HepG2 (cell line): ENCODE data around the gene PALMD. TPM values are rescaled to one million over a fixed set of nuclear protein-coding genes. Genes with fewer than 3 reads are reported as not detected.

Source experiments
- ATAC-seq: fragments of 200-7000 bp; cut with Tn5 transposase; 3 replicates; pipeline ENCODE4 v1.9.1; 2020; ENCODE audit warnings: mild to moderate bottlenecking, moderate library complexity
- BruUV-seq: library from RNA; stranded (reverse); fragments of 400-500 nt; replicated peaks from 2 replicates; lab custom pipeline; 2021; lab: Mats Ljungman, UMichigan
- CTCF ChIA-PET: fragments of 300-600 bp; formaldehyde crosslinking; extraction: SDS; loops from one replicate; lab custom pipeline; 2021; ENCODE audit warnings: low total read pairs, inconsistent platforms, low intra/inter-chr PET ratio; lab: Yijun Ruan, JAX
- POLR2A ChIA-PET: fragments of 350-600 bp; sonication (Branson Sonifier 250); formaldehyde crosslinking; loops from one replicate; lab custom pipeline; 2020; ENCODE audit warnings: antibody characterized with exemption, inconsistent platforms; lab: Yijun Ruan, JAX
- DNase-seq: peaks from one replicate; pipeline ENCODE4 v3.0.0-alpha.2; 2015; ENCODE audit warnings: low spot score
- FAIRE-seq: peaks from 3 replicates; lab custom pipeline; 2011; peaks lifted over from hg19 to GRCh38; lab: Jason Lieb, UNC
- H2AFZ ChIP-seq: one replicate; pipeline ENCODE4 v1.6.1; 2011; ENCODE audit warnings: low read length, inconsistent platforms
- H3K27ac ChIP-seq: fragments of 300-600 bp; 3 replicates; pipeline ENCODE4 v1.8.0; 2011; ENCODE audit warnings: mixed run types, mild to moderate bottlenecking, mixed read lengths, low read length, inconsistent platforms; ENCODE audit not compliant: insufficient read depth; ENCODE audit errors: extremely low read length
- H3K27me3 ChIP-seq, 2 experiments: fragments of 200-600 bp in 1 of 2; 2 replicates in 1 of 2; 3 replicates in 1 of 2; pipeline versions ENCODE4 v1.6.0 to v1.8.0; 2011; ENCODE audit warnings: low read length in 2 of 2, mild to moderate bottlenecking in 2 of 2, moderate library complexity in 2 of 2, inconsistent platforms in 1 of 2; ENCODE audit not compliant: insufficient read depth in 2 of 2, control insufficient read depth in 1 of 2
- H3K36me3 ChIP-seq, 2 experiments: fragments of 200-600 bp in 1 of 2; replicated peaks in 1 of 2; 2 replicates in 1 of 2; 3 replicates in 1 of 2; pipeline versions ENCODE4 v1.5.1 to v1.8.0; 2011; ENCODE audit warnings: low read length in 2 of 2, inconsistent platforms in 1 of 2; ENCODE audit not compliant: insufficient read depth in 2 of 2, control insufficient read depth in 1 of 2
- H3K4me1 ChIP-seq: 2 replicates; pipeline ENCODE4 v1.5.1; 2012; ENCODE audit warnings: low read length, inconsistent platforms; ENCODE audit not compliant: insufficient read depth
- H3K4me2 ChIP-seq: 2 replicates; pipeline ENCODE4 v1.6.0; 2011; ENCODE audit warnings: low read depth, low read length, inconsistent platforms
- H3K4me3 ChIP-seq, 3 experiments: fragments of 200-600 bp in 1 of 3; sonication (generic), shearing (Covaris generic) in 1 of 3; replicated peaks in 1 of 3; 2 replicates each; pipeline ENCODE4 v1.5.1; 2011 to 2016; ENCODE audit warnings: low read length in 3 of 3, inconsistent platforms in 2 of 3, low read depth in 2 of 3, mild to moderate bottlenecking in 2 of 3, control low read depth in 1 of 3, mixed read lengths in 1 of 3; ENCODE audit not compliant: insufficient read depth in 1 of 3
- H3K79me2 ChIP-seq: one replicate; pipeline ENCODE4 v1.6.1; 2011; ENCODE audit warnings: low read length, inconsistent platforms; ENCODE audit not compliant: insufficient read depth
- H3K9ac ChIP-seq: 2 replicates; pipeline ENCODE4 v1.6.0; 2011; ENCODE audit warnings: mild to moderate bottlenecking, low read depth, low read length, inconsistent platforms; ENCODE audit not compliant: insufficient read depth
- H3K9me3 ChIP-seq: 2 replicates; pipeline ENCODE4 v1.5.1; 2012; ENCODE audit warnings: mild to moderate bottlenecking, low read length
- H4K20me1 ChIP-seq: 2 replicates; pipeline ENCODE4 v1.6.0; 2011; ENCODE audit warnings: inconsistent platforms, mild to moderate bottlenecking, low read length, moderate library complexity; ENCODE audit not compliant: insufficient read depth
- RAD21 ChIP-seq: fragments of 450-650 bp; formaldehyde crosslinking; IDR thresholded peaks from 2 replicates; pipeline ENCODE4 v1.5.0; 2020; ENCODE audit warnings: mild to moderate bottlenecking
- STAG1 ChIP-seq: sonication (generic); formaldehyde crosslinking; IDR thresholded peaks from 2 replicates; pipeline ENCODE4 v1.4.0; 2020; ENCODE audit warnings: missing genetic modification reagents
- ZMYM4 ChIP-seq: sonication (generic); formaldehyde crosslinking; IDR thresholded peaks from 2 replicates; pipeline ENCODE4 v1.8.1; 2023; ENCODE audit warnings: mild to moderate bottlenecking, missing genetic modification reagents
- ZNF234 ChIP-seq: sonication (generic); formaldehyde crosslinking; conservative IDR thresholded peaks from 2 replicates; pipeline ENCODE4 v1.5.1; 2020; ENCODE audit warnings: mild to moderate bottlenecking, missing genetic modification reagents
- ZNF749 ChIP-seq: sonication (generic); formaldehyde crosslinking; IDR thresholded peaks from 2 replicates; pipeline ENCODE4 v1.8.0; 2022; ENCODE audit warnings: mild to moderate bottlenecking, missing genetic modification reagents, moderate library complexity, borderline replicate concordance
- WGBS: methylation state at CpG from one replicate; pipeline ENCODE4 v1.1.6; 2017; ENCODE audit warnings: low lambda C conversion rate; 5-methylcytosine and 5-hydroxymethylcytosine counted together
- in situ Hi-C: cut with HindIII; loops from 2 replicates; pipeline ENCODE4 v1.10.0; 2017; ENCODE audit warnings: low pct_unique_long_range_greater_than_20kb; ENCODE audit not compliant: extremely low pct_ligation_motif_present
- intact Hi-C: fragments of 100-400 bp; cut with micrococcal nuclease; formaldehyde crosslinking; loops from one replicate; pipeline ENCODE4 v1.10.0; 2022; ENCODE audit not compliant: unreplicated experiment
- polyA plus RNA-seq, 8 experiments: library from polyadenylated mRNA; depleted of rRNA in 3 of 8; stranded (reverse) in 7 of 8; unstranded in 1 of 8; fragments of >200 nt; fragmentation: Illumina TruSeq in 4 of 8; extraction: Trizol in 4 of 8; gene quantifications; 2 replicates each; pipeline versions ENCODE4 v1.2.1 to v1.2.3, GENCODE V29; 2011 to 2016; ENCODE audit warnings: low read depth in 4 of 8, missing spikeins in 1 of 8, mixed read lengths in 1 of 8; ENCODE audit not compliant: insufficient read depth in 1 of 8
- total RNA-seq, 5 experiments: library from RNA; depleted of rRNA; stranded (reverse); fragments of >200 nt; fragmentation: Illumina TruSeq; extraction: Trizol; gene quantifications; 2 replicates each; pipeline ENCODE4 v1.2.3, GENCODE V29; 2016; ENCODE audit warnings: low read depth in 1 of 5
- TF ChIP-seq, protein P1 (sequence below): sonication (generic); formaldehyde crosslinking; IDR thresholded peaks from 2 replicates; pipeline ENCODE4 v1.5.0; 2020; ENCODE audit warnings: mild to moderate bottlenecking, missing genetic modification reagents, moderate library complexity

PALMD gene
- total and polyA plus RNA-seq, 2 of the 13 experiments (the other 11 are each of a cell fraction or from before 2014, with no cell fraction given): 5.5 to 31.1 TPM

- Histone ChIP-seq H3K4me2 (no peak overlapping the region), H3K79me2 (no peaks in the 10 kb centered on the region), H3K9ac (no peak overlapping the region), H3K36me3 (peaks cover 3 to 33% of the 10 kb centered on the region in 2 experiments), H3K27me3 (no peaks in the 10 kb centered on the region), H3K9me3 (no peaks in the 10 kb centered on the region), H2AFZ (no peak overlapping the region), H3K4me1 (peaks cover 37% of the 10 kb centered on the region), H3K27ac (no peak overlapping the region), H4K20me1 (no peaks in the 10 kb centered on the region), H3K4me3 (no peak overlapping the region)
- TSS peak; percentile 30 for BruUV-seq
- FAIRE-seq (peak; percentile 84), ATAC-seq (peak; percentile 97), DNase-seq (peak; percentile 49)
- intact Hi-C loops: loop anchor here (1.0 kb wide), 1 partner anchor 557 kb away; no protein-coding TSS in a partner anchor
- ChIA-PET POLR2A (no interaction called here), CTCF (interaction anchor here (0.9 kb wide), 1 partner anchor 556 kb away, joined by 4 read pairs; no protein-coding TSS in a partner anchor)
- TF ChIP-seq STAG1 (CRISPR knock-in tag) (peak; percentile 73), ZMYM4 (CRISPR knock-in tag) (peak; percentile 37; the same call in 1 of the 2 replicates), ZNF234 (CRISPR knock-in tag) (no peak), RAD21 (CRISPR knock-in tag) (peak; percentile 45; the same call in 1 of the 2 replicates), ZNF749 (CRISPR knock-in tag) (no peak)
- TF ChIP-seq, protein P1, sequence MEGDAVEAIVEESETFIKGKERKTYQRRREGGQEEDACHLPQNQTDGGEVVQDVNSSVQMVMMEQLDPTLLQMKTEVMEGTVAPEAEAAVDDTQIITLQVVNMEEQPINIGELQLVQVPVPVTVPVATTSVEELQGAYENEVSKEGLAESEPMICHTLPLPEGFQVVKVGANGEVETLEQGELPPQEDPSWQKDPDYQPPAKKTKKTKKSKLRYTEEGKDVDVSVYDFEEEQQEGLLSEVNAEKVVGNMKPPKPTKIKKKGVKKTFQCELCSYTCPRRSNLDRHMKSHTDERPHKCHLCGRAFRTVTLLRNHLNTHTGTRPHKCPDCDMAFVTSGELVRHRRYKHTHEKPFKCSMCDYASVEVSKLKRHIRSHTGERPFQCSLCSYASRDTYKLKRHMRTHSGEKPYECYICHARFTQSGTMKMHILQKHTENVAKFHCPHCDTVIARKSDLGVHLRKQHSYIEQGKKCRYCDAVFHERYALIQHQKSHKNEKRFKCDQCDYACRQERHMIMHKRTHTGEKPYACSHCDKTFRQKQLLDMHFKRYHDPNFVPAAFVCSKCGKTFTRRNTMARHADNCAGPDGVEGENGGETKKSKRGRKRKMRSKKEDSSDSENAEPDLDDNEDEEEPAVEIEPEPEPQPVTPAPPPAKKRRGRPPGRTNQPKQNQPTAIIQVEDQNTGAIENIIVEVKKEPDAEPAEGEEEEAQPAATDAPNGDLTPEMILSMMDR: peak; percentile 69
- 54% methylated on average over 4 of the region's 4 CpGs for WGBS
- in situ Hi-C loops: no loop called here
Measured at GRCh38 chr1:99737016-99737415, 91.1 kb downstream of the PALMD start.
